Measurements from ENCODE around the gene DCD. TPM values are rescaled to one million over a fixed set of nuclear protein-coding genes. Genes with fewer than 3 reads are reported as not detected.

Gene DCD
- total RNA-seq, 1 donor, result not detected

GRCh38 chr12:54657105-54657607 is 9.0 kb upstream of the DCD start:
- no peak for TF ChIP-seq CTCF (IDR thresholded peaks at IDR 0.05; ENCODE audit: insufficient read depth, low read depth, low read length)
- no peak overlapping the region for H3K4me3 ChIP-seq (ENCODE audit: low read depth, low read length)
- DNase-seq (ENCODE audit: low read depth), result no peak

DNA sequence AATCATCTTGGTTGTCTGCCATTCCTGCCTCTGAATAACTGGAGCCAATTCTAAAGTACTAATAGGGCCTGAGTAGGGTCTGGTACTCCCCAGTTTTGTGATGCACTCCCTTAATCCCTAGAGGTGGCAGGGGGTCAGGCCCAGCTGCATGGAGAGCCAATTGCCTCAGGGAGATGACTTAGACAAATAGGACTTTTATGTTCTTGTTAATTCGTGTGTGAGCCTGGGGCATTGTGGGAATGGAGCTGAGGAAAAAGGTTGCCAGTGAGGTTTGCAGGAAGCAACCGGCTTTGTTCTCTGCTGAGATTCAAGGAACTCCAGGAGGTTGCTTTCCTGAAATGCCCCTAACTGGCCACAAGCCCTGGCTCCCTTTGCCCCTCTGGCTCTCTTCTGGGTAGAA is 6.8 kb upstream of the DCD start:
- no peak for TF ChIP-seq CTCF (IDR thresholded peaks at IDR 0.05; ENCODE audit: insufficient read depth, low read depth, low read length)
- H3K4me3 ChIP-seq (ENCODE audit: low read depth, low read length), result no peak overlapping the region
- DNase-seq (ENCODE audit: low read depth), result no peak

GRCh38 chr12:54653025-54653424 is 4.9 kb upstream of the DCD start:
- no peak for DNase-seq (ENCODE audit: low read depth)
- no peak for TF ChIP-seq CTCF (IDR thresholded peaks at IDR 0.05; ENCODE audit: insufficient read depth, low read depth, low read length)

GRCh38 chr12:54650889-54651288 is 2.7 kb upstream of the DCD start:
- TF ChIP-seq CTCF (IDR thresholded peaks at IDR 0.05; ENCODE audit: insufficient read depth, low read depth, low read length), result no peak
- no peak overlapping the region for H3K4me3 ChIP-seq (ENCODE audit: low read depth, low read length)
- no peak for DNase-seq (ENCODE audit: low read depth)

More at GRCh38 chr12:54653025-54653424, 4.9 kb upstream of the DCD start:
- H3K4me3 ChIP-seq (ENCODE audit: low read depth, low read length), result no peak overlapping the region

- no peak overlapping the region for H3K4me3 ChIP-seq (ENCODE audit: low read depth, low read length)
- no peak for DNase-seq (ENCODE audit: low read depth)
- no peak for TF ChIP-seq CTCF (IDR thresholded peaks at IDR 0.05; ENCODE audit: insufficient read depth, low read depth, low read length)
These were observed 2.2 kb upstream of the DCD start for GRCh38 chr12:54650409-54650808.

DNA sequence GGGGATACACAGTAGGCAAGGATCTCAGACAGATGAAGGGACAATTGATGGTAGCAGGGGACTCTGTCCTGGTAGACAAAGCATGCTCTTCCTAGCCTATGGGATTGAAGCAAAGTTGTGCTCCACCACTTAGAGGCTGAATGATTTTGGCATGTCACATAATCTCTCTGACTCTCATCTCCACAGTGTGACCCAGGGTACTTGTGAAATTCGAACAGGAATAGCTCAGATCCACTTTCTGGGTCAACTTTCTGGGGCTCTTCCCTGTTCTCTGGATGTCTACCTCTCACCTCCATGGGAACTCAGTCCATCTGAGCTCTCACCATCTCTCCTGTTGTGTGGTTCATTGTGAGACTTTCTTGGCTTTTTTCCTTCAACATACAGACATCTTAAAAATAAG is 1.7 kb upstream of the DCD start:
- no peak for TF ChIP-seq CTCF (IDR thresholded peaks at IDR 0.05; ENCODE audit: insufficient read depth, low read depth, low read length)
- no peak for DNase-seq (ENCODE audit: low read depth)
- no peak overlapping the region for H3K4me3 ChIP-seq (ENCODE audit: low read depth, low read length)

- DNase-seq (ENCODE audit: low read depth), result no peak
- H3K4me3 ChIP-seq (ENCODE audit: low read depth, low read length), result no peak overlapping the region
- no peak for TF ChIP-seq CTCF (IDR thresholded peaks at IDR 0.05; ENCODE audit: insufficient read depth, low read depth, low read length)
These were observed 6.6 kb downstream of the DCD start for GRCh38 chr12:54641554-54641953.
